Sigmoid colon (tissue), 4 donors: ENCODE measurements around the gene HADHA.

Source experiments
- POLR2A ChIP-seq, 2 donors: fragments of 450-650 bp; IDR thresholded peaks; one replicate each; pipeline ENCODE4 v1.6.1; 2016; ENCODE audit warnings: antibody characterized with exemption in 2 of 2, mild to moderate bottlenecking in 2 of 2, moderate library complexity in 2 of 2
- POLR2AphosphoS5 ChIP-seq, 4 donors: sonication (generic); formaldehyde crosslinking; IDR thresholded peaks; one replicate each; pipeline ENCODE4 v1.6.1; 2017; ENCODE audit warnings: antibody characterized with exemption in 4 of 4
- TF ChIP-seq, protein P1 (sequence below), 4 experiments: fragments of 450-650 bp in 3 of 4; fragments of 200-600 bp in 1 of 4; IDR thresholded peaks; one replicate each; pipeline ENCODE4 v1.5.1; 2016 to 2019; ENCODE audit warnings: antibody characterized with exemption in 4 of 4, mild to moderate bottlenecking in 3 of 4, moderate library complexity in 2 of 4

DNA sequence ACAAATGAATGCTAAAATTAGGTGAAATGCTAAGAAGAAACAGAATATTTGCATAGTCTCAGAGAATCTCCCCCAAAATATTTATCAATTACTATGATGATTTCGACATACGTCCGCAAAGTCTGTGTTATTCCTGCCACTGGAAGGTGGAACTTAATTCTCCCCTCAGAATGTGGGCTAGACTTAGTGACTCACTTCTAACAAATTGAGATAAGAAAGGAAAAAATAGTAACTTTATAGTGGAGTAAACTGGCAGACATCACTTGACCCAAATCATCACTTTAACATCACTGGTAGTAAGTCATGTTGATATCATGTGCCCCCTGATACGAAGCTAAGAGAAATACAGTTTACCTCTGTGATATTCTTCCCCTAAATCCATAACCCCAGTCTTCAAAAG lies 23.8 kb upstream of the HADHA start:
- TF ChIP-seq, protein P1, sequence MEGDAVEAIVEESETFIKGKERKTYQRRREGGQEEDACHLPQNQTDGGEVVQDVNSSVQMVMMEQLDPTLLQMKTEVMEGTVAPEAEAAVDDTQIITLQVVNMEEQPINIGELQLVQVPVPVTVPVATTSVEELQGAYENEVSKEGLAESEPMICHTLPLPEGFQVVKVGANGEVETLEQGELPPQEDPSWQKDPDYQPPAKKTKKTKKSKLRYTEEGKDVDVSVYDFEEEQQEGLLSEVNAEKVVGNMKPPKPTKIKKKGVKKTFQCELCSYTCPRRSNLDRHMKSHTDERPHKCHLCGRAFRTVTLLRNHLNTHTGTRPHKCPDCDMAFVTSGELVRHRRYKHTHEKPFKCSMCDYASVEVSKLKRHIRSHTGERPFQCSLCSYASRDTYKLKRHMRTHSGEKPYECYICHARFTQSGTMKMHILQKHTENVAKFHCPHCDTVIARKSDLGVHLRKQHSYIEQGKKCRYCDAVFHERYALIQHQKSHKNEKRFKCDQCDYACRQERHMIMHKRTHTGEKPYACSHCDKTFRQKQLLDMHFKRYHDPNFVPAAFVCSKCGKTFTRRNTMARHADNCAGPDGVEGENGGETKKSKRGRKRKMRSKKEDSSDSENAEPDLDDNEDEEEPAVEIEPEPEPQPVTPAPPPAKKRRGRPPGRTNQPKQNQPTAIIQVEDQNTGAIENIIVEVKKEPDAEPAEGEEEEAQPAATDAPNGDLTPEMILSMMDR (IDR thresholded peaks at IDR 0.05) = no peak
- TF ChIP-seq POLR2A (IDR thresholded peaks at IDR 0.05) (no peak), POLR2AphosphoS5 (IDR thresholded peaks at IDR 0.05) (no peak)
